GM12801 (cell line): ENCODE results near the gene TBC1D5.

Source experiments
- CTCF ChIP-seq: IDR thresholded peaks from one replicate; pipeline ENCODE4 v1.5.1; 2011; ENCODE audit warnings: control low read depth; ENCODE audit not compliant: insufficient read length; ENCODE audit errors: extremely low read depth

Gene TBC1D5

GRCh38 chr3:17743658-17743995 is 1.2 kb upstream of the TBC1D5 start:
- TF ChIP-seq CTCF: no peak

GRCh38 chr3:17742880-17743657 is 638 bp upstream of the TBC1D5 start:
- no peak for TF ChIP-seq CTCF

GRCh38 chr3:17741621-17742101 is 770 bp downstream of the TBC1D5 start:
- TF ChIP-seq CTCF: no peak

- TF ChIP-seq CTCF: no peak
Observed at GRCh38 chr3:17740721-17741141, 1.7 kb downstream of the TBC1D5 start.

GRCh38 chr3:17738921-17739320 is 3.5 kb downstream of the TBC1D5 start:
- no peak for TF ChIP-seq CTCF

- no peak for TF ChIP-seq CTCF
Observed at GRCh38 chr3:17738219-17738618, 4.2 kb downstream of the TBC1D5 start.

- TF ChIP-seq CTCF: no peak
Observed at GRCh38 chr3:17737591-17737990, 4.8 kb downstream of the TBC1D5 start.
